ENCODE data around the gene ARFRP1.
"Not testable (repeated sequence)": the region's sequence is repeated elsewhere in the genome, so short reads cannot be mapped to it uniquely, and the experiment has no call there.

Gene ARFRP1

GRCh38 chr20:63731410-63731809, 23.6 kb upstream of the ARFRP1 start:
- Histone ChIP-seq H3K27ac (no peak overlapping the region), H3K36me3 (peaks cover 38% of the 10 kb centered on the region), H3K4me3 (ENCODE audit: low read depth, low read length) (no peak overlapping the region), H3K27me3 (ENCODE audit: insufficient read depth, low read depth, severe bottlenecking) (no peaks in the 10 kb centered on the region), H3K9me3 (ENCODE audit: severe bottlenecking) (no peaks in the 10 kb centered on the region)
- DNase-seq, result no peak
- TF ChIP-seq CTCF (IDR thresholded peaks at IDR 0.05; ENCODE audit: low read depth, low read length), result no peak

GRCh38 chr20:63730189-63730733, 22.5 kb upstream of the ARFRP1 start:
- H3K36me3 ChIP-seq, result peaks cover 32% of the 10 kb centered on the region
- H3K9me3 ChIP-seq (ENCODE audit: severe bottlenecking); H3K27me3 ChIP-seq (ENCODE audit: insufficient read depth, low read depth, severe bottlenecking); DNase-seq; H3K27ac ChIP-seq; H3K4me3 ChIP-seq (ENCODE audit: low read depth, low read length): not testable (repeated sequence)

GRCh38 chr20:63722967-63723622, 15.3 kb upstream of the ARFRP1 start:
- peaks cover 47% of the 10 kb centered on the region for H3K36me3 ChIP-seq
- H3K4me3 ChIP-seq (ENCODE audit: low read depth, low read length); H3K9me3 ChIP-seq (ENCODE audit: severe bottlenecking); H3K27ac ChIP-seq; DNase-seq; H3K27me3 ChIP-seq (ENCODE audit: insufficient read depth, low read depth, severe bottlenecking): not testable (repeated sequence)

GRCh38 chr20:63718996-63719395, 11.2 kb upstream of the ARFRP1 start:
- Histone ChIP-seq H3K27me3 (ENCODE audit: insufficient read depth, low read depth, severe bottlenecking) (no peaks in the 10 kb centered on the region), H3K36me3 (peaks cover 51% of the 10 kb centered on the region), H3K9me3 (ENCODE audit: severe bottlenecking) (no peaks in the 10 kb centered on the region), H3K4me3 (ENCODE audit: low read depth, low read length) (no peak overlapping the region), H3K27ac (no peak overlapping the region)
- no peak for TF ChIP-seq CTCF (IDR thresholded peaks at IDR 0.05; ENCODE audit: low read depth, low read length)
- DNase-seq, result no peak

GRCh38 chr20:63714858-63715257, 7.1 kb upstream of the ARFRP1 start:
- H3K27ac ChIP-seq, result no peak overlapping the region
- H3K4me3 ChIP-seq (ENCODE audit: low read depth, low read length), result no peak overlapping the region
- TF ChIP-seq CTCF (IDR thresholded peaks at IDR 0.05; ENCODE audit: low read depth, low read length), result no peak
- H3K27me3 ChIP-seq (ENCODE audit: insufficient read depth, low read depth, severe bottlenecking), result no peaks in the 10 kb centered on the region
- DNase-seq, result no peak
- no peaks in the 10 kb centered on the region for H3K9me3 ChIP-seq (ENCODE audit: severe bottlenecking)
- H3K36me3 ChIP-seq, result peaks cover 73% of the 10 kb centered on the region

GRCh38 chr20:63712191-63712590, 4.4 kb upstream of the ARFRP1 start:
- no peaks in the 10 kb centered on the region for H3K27me3 ChIP-seq (ENCODE audit: insufficient read depth, low read depth, severe bottlenecking)
- TF ChIP-seq CTCF (IDR thresholded peaks at IDR 0.05; ENCODE audit: low read depth, low read length), result no peak
- no peaks in the 10 kb centered on the region for H3K9me3 ChIP-seq (ENCODE audit: severe bottlenecking)
- H3K4me3 ChIP-seq (ENCODE audit: low read depth, low read length), result no peak overlapping the region
- H3K36me3 ChIP-seq, result peaks cover 71% of the 10 kb centered on the region
- no peak overlapping the region for H3K27ac ChIP-seq
- DNase-seq, result no peak
